Stimulated activated CD8-positive, alpha-beta memory T cell treated with anti-CD3 and anti-CD28 coated beads, Interleukin-4, amount 100 ng/mL, for 4 hours (primary cell): ENCODE measurements around the gene PLEKHA5.
"Not testable (repeated sequence)": the region's sequence is repeated elsewhere in the genome, so short reads cannot be mapped to it uniquely, and the experiment has no call there.

Source experiments
- DNase-seq, 2 donors: peaks; one replicate each; pipeline ENCODE4 v3.0.0-alpha.2; 2020; ENCODE audit warnings: low read depth in 2 of 2, low spot score in 1 of 2

PLEKHA5 gene

DNA sequence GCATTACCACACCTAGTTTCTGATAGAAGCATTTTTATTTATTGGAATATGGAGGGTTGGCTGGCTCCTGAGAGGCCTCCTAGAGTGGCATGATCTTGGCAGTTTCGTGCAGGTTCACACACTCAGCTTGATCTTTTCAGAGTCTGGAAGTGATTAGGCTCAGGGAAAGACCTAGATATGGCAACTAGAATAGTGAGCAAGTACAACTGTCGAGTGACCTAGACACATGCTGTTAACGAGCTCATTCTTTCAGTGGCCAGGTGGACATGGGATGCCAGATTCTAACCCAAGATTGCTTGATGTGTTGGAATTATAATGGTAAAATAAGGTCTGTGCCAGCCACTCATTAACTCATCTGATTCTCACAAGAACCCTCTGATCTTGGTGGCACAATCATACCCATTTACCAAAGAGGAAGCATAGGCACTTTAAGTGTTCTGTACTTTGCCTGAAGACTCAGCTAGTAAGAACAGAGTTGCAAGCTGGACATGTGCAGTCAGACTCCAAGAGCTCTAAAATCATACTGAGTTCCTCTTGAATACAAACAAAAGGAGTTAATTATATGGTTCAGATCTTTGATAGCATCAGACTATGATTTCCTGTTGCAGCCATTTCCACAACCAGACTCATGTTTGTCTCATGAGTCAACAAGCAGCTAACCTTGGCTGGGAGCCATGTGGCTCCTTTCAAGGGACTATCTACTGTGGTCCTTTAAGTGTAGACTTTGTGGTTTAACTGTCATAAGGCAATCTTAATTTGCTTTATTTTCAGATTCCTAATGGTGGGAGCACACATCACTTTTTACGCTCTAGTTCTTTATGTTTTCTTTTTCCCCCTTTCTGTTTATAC, 144.2 kb downstream of the PLEKHA5 start:
- DNase-seq, result peak; percentile 22 to 38

DNA sequence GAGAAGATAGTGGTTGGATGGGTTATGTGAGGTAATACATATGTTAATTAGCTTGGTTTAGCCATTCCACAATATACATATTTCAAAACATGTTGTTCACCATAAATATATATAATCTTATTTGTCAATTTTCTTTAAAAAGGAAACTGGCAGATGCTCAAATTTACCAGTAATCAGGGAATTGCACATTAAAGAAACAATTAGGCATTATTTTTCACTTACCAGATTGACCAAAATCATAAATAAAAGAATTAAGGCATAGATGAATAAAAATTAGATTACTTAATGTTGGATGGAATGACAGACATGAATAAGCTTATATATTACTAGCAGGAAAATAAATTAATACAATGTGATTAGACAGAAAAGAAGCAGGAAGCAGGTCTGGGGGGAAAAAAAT, 147.2 kb downstream of the PLEKHA5 start:
- no peak for DNase-seq

DNA sequence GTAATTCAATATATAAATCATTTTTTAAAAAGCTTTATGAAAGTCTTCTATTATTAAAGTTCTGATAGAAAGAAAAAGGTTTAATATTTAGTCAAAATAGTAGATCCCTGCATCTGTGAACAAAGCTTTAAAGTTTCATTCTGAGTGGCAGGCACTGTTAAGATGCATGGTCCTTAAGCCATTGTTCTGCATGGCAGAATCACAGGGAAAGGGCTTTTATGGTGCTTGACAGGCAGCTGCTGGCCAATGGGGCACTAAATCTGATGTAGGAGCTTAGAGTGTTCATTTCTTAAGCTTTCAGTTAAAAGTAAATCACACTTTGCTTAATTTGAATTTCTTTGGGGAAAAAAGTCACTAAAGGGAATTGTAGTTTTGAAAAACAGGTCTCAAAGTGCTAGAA, 148.2 kb downstream of the PLEKHA5 start:
- DNase-seq, result no peak

DNA sequence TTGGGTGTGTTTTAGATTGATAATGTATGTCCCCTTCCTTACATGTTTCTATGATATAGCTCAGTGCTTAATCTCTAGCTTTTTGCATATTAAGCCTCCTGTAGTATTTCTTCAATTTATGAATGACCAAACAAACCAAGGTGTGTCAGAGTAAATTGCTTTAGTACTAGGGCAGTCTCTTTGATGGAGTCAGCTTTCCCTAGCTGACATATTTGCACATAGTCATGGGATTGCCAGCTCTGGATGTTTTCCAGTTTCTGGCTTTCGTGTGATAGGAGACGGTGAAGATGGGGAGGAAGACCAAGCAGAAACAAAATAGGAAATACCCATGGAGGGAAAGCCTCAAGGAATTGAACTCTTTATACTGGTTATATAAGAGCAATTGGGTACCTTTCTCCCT, 148.9 kb downstream of the PLEKHA5 start:
- DNase-seq, result no peak

DNA sequence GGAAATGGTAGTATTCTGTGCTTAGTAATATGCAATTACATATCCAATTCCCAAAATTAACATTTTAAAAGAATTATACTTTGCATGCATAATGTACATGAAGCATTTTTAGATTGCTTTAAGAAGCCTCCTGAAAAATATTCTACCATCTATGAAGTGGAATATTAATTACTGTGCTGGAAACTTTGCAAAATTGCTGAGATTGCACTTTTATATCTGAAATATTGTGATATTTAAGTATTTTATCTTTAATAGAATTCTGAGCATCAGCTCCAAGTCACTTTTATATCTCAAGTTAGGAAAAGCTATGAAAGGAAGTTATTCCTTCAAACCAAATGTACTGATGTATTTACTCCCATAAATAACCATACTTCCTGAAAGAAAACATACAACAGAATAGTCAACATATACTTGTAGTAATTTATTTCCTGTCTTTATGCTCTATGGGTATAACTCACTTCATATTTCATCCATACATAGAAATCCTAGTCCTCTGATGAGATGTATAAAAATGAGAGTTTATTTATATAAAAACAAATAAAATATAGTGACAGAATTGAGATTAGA, 152.7 kb downstream of the PLEKHA5 start:
- DNase-seq, result no peak

DNA sequence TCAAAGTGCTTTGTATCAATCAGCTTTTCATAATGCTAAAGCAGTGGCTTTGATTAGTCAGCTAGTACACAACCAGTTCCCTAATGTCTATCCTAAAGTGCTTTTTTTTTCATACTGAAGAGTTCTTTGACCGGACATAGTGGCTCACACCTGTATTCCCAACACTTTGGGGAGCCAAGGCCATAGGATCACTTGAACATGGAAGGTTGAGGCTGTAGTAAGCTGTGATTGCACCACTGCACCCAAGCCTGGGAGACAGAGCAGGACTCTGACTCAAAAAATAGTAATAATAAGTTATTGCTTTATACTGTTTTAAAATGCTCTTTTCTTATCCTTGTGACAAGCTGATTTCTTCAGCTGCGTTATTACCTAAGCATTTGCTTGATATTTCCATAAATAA, 155.1 kb downstream of the PLEKHA5 start:
- no peak for DNase-seq

DNA sequence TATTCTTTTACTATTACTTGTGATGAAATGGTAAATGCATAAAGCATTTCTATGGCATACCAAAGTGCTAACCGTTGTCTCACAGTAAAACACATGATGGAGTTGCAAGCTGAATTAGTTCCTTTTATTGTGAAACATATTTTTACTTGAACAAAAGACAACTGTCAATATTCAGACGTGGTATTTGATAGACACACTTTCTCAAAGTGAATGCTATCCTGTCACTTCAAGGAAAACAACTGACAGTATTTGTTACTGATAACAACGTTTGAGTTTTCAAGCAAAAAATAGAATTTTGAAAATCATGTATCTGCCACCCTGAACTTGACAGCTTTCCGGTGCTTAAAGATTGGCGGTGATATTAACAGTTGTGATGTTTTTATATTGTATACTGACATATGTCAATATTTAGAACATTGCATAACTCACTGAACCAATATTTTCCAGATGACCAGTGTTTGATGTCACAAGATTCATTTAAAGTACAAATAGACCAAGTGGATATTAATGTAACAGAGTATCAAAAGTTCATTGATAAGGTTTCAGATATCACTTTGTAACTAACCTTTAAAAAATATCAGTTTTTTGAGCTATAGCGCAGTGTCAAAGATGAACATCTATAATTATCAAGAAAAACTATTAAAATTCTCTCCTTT, 156.4 kb downstream of the PLEKHA5 start:
- no peak for DNase-seq

DNA sequence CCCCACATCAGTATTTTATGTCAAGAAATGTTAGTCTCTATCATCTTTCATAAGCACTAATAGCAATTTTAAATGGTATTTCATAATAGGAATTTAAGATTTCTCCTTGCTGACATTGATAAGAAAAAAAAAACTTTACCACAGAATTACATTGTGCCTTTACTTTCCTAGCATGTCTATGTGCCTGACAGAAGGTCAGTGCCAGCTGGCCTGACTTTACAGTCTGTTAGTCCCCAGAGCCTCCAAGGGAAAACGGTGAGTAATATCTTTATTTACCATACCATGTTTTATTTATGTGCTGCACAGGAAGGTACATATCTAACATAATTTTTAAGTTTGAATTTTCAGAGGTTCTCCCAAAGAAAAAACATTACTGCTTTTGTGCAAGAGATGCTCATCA, 157.8 kb downstream of the PLEKHA5 start:
- no peak for DNase-seq

DNA sequence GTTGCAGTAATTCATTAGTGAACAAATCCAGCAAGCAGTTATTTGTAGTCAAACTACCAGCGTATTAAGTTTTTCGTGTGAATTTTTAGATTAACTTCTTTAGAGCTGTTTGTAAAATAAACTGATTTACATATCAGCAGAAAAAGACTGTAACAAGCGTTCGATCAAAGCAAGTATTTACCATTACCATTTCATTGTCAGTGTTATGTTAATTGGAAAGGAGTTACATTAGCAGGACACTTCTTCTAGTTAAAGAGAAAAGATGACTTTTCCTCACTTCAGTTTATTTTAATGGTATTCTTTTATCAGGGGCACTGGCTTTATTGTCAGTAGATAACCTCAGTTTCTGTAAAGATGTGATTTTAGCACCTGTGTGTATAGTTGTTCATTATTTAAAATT, 158.6 kb downstream of the PLEKHA5 start:
- no peak for DNase-seq

DNA sequence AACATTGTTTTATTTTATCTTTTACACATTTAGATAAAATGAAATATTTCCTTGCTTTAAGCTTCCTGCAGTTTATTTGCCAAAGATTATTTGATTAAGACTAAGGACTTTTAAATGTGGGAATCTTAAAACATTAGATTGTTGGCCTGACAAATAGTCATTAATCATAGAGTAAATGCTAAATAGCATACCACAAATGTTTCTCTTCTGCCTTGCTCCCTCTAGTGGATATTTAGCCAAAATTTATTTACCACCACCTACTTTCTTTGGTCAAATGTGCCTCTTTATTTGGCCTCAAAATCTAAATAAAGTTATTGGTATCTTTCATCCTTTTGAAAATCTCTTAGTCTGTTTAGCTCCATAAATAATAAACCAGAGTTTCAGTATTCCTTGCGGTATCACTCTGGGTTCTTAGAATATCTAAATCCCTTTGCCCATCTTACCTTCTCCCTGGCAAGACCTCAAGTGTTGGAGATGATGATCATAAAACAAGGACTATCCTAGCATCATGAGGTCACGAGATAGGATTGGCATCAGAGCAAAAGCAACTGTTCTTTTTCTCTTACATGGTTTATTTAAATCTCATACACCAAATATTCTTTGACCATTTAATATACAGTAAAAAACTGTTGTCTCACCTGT, 159.2 kb downstream of the PLEKHA5 start:
- DNase-seq, result no peak

DNA sequence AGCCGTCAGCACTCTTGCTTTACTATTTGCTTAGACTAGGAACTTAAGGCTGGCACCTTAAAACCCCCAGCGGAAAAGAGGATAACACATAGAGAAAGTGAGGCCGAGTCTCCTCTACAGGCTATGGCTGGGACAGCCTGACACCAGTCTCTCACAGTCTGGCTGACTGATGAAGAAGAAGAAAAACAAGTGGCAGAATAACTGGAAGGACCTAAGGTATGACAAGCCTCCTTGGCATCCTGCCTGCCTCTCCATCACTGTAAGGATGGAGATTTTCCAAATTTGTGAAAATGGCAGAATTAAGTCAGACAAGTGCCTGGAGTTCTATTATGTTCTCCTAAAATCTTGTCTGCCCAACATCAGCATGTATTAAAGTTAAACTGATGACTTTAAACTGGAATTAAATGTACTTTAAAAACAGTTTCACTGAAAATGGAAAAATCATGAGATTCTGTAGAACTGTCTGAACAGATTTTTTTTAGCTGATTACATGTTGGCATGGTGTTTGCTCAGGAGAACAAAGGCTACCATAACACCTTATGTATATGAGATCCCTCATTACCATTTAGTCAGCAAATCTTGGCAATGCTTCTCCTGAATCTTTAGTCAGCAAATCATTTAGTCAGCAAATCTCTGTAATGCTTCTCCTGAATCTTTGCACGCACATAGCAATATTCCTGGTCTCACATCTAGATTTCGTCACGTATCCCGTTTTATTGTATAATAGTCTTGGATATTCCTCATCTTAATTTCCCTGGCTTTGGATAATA, 169.5 kb downstream of the PLEKHA5 start:
- DNase-seq, result no peak

DNA sequence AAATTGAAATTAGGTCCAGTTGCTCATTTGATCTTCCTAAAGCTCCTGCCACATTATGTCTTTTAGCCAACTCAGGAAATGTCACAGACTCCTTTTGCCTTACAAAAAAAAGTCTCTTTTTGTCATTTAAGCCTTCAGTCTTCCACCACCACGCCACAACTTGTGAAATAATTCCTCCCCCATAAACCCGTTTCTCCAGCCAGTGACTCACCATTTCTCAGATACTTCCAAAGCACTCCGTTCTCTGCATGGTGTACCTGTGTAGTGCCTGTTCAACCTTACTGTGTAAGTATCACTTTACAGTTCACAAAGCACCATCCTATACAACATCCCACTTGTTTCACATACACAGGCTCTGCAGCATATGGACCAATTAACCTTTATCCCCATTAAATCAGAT, 170.2 kb downstream of the PLEKHA5 start:
- no peak for DNase-seq

DNA sequence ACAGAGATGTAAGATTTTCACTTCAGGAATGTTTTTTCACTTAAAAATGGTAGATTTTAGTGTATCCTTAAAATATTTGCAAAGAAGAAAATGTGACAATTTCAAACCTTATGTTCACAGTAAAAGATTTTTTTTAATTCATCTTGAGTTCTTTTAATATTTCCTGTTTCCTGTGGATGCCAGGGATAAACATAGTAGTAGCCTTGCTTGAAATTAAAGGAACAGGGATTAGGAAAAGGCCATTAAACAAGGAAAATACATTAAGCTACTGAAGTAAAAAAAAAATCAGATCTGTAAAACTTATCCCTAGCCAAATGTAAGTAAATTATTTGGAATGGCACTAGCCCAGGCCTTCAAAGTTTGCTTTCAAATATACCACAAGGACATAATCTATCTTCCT, 171.7 kb downstream of the PLEKHA5 start:
- DNase-seq, result no peak

DNA sequence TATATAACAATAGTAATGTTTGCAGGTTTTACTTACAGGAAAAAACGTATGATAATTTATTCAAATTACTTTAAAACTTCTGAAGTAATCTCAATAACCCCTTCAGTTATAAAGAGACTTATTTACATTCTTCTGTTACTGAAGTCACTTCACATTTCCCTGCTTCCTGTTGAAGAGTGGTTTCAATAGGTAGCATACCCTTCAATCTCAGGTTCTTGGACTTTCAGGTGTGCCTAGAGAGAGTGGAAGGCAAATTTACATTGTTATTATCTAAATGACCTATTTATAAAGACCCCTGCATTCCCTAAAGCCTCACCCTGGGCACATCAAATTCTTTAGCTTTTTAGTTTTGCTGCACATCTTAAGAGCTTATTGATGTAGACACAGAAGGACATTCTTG, 172.2 kb downstream of the PLEKHA5 start:
- DNase-seq, result no peak

DNA sequence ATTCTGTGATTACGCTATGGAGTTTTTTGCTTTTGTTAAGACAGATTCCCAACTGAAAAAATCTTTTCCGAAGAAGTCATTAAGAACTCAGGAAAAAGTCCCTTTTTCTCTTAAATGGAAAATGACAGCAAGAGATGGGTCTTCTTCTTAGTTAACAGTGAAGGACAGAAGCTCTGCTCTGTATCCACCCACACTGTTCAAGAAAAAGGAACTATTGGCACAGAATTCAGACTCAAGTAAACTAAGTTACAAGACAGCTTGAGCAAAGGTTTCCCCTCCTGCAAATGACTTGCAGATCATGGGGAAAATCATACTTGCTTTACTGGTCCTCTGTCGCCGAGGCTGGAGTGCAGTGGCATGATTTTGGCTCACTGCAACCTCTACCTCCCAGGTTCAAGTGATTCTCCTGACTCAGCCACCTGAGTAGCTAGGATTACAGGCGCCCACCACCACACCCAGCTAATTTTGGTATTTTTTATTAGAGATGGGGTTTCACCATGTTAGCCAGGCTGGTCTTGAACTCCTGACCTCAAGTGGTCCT, 172.6 kb downstream of the PLEKHA5 start:
- DNase-seq, result no peak

DNA sequence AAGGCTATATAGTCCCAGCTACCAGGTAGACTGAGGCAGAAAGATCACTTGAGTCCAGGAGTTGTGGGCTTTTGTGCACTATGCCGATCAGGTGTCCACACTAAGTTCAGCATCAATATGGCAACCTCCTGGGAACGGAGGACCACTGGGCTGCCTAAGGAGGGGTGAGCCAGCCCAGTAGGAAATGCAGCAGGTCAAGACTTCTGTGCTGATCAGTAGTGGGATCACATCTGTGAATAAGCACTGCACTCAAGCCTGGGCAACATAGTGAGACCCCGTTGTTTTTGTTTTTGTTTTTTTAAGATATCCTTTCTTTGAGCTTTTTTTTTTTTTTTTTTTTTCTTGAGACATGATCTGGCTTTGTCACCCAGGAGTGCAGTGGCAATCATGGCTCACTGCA, 174.0 kb downstream of the PLEKHA5 start:
- DNase-seq, result no peak

DNA sequence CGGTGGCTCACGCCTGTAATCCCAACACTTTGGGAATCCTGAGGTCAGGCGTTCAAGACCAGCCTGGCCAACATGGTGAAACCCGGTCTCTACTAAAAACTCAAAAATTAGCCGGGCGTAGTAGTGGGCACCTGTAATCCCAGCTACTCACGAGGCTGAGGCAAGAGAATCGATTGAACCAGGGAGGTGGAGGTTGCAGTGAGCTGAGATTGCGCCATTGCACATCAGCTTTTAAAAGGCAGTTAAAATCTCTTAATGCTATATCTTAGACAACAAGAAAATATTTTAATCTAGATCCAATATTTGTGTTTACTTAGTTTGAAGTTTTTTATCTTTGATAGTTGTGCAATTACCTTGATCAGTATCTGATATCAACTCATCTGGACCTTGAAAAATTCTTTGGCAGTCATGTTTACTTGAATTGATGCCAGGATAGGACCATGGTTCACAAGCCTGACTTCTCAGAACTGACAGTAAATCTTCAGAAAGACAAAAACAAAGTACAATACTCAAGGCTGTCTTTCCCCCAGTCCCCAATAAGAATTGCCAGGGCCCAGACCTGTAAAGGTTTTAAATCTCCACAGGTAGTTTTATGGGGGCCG, 174.7 kb downstream of the PLEKHA5 start:
- DNase-seq, result no peak

DNA sequence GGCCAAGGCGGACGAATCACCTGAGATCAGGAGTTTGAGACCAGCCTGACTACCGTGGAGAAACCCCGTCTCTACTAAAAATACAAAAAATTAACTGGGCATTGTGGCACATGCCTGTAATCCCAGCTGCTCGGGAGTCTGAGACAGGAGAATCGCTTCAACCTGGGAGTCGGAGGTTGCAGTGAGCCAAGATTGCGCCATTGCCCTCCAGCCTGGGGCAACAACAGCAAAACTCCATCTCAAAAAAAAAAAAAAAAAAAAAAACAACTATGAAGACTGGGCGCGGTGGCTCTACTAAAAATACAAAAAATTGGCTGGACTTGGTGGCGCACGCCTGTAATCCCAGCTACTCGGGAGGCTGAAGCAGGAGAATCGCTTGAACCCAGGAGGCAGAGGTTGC, 176.1 kb downstream of the PLEKHA5 start:
- DNase-seq, result not testable (repeated sequence)

DNA sequence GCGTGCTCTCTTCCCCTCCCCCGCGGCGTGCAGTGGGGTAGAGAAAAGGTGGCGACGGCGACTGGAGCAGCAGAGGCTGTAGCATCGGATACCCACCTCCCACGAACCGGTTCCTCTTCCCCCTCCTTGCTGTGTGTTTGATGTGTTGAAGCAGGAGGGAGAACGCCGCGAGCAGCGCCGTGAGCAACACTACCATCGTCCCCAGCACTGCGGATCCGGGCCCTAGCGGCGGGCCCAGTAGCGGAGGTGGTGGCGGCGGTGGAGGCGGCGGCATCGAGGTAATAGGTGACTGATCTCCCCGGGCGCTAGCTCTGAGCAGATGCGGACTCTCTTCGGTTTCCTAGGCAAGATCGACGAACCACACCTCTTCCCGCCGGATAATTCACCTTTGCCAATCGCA, 176.8 kb downstream of the PLEKHA5 start:
- DNase-seq, result no peak

DNA sequence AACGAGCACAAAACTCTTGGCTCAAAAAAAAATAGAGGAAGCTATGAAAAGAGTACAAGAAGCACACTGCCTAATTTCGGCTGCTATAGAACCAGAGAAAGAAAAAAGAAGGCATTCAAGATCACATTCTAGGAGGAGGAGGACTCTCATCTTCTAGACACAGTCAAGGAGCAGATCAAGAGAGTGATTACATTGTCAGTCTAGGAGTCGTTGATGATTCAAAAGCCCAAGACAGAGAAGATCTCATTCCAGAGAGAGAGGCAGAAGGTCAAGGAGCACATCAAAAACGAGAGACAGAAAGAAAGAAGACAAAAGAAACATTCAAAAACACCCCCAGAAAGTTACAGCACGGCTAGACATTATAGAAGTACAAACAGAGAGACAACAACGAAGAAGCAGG, 177.9 kb downstream of the PLEKHA5 start:
- no peak for DNase-seq

DNA sequence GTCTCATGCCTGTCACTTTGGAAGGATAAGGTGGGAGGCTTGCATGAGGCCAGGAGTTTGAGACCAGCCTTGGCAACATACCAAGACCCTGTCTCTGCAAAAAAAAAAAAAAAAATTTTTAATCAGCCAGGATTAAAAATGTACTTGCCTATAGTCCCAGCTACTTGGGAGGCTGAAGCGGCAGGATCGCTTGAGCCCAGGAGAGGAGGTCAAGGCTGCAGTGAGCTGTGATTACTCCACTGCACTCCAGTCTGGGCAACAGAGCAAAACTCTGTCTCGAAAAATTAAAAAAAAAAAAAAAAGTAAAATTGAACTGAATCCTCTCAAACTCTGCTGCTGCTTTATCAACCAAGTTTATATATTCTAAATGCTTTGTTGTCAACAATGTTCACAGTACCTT, 181.6 kb downstream of the PLEKHA5 start:
- DNase-seq, result no peak
